A549 (cell line): ENCODE results near the gene CS.

ENCODE experiments used
- BHLHE40 ChIP-seq: IDR thresholded peaks from 2 replicates; pipeline ENCODE4 v1.6.1; 2012; ENCODE audit warnings: low read depth, low read length, inconsistent platforms
- NFE2L2 ChIP-seq: fragments of 150-350 bp; conservative IDR thresholded peaks from 2 replicates; pipeline ENCODE4 v1.6.1; 2014; ENCODE audit warnings: low read length
- TF ChIP-seq, protein P1 (sequence below): fragments of >200 bp; sonication (Bioruptor Twin); formaldehyde crosslinking; IDR thresholded peaks from 3 replicates; pipeline ENCODE4 v1.5.1; 2016

DNA sequence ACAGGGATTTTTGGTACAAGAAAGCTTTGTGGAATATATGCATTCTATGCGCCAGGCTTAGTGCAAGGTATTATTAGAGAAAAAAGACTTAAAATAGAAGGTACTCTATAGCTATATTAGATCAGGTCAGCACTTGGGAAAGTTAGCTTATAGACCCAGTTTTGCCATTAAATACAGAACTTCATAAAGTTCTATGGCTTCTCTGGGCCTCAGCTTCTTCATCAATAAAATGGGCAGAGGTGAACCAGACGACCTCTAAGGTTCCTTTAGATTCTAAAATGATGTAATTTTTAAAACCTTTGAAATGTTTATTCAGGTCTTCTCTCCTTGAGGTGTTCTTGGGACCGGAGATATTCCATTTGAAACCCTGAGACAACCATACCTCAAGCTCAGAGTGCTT, 8.6 kb upstream of the CS start:
- TF ChIP-seq, protein P1, sequence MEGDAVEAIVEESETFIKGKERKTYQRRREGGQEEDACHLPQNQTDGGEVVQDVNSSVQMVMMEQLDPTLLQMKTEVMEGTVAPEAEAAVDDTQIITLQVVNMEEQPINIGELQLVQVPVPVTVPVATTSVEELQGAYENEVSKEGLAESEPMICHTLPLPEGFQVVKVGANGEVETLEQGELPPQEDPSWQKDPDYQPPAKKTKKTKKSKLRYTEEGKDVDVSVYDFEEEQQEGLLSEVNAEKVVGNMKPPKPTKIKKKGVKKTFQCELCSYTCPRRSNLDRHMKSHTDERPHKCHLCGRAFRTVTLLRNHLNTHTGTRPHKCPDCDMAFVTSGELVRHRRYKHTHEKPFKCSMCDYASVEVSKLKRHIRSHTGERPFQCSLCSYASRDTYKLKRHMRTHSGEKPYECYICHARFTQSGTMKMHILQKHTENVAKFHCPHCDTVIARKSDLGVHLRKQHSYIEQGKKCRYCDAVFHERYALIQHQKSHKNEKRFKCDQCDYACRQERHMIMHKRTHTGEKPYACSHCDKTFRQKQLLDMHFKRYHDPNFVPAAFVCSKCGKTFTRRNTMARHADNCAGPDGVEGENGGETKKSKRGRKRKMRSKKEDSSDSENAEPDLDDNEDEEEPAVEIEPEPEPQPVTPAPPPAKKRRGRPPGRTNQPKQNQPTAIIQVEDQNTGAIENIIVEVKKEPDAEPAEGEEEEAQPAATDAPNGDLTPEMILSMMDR: no peak
- TF ChIP-seq NFE2L2: no peak
- no peak for TF ChIP-seq BHLHE40
